Kasumi-1 (cell line): ENCODE results near the gene AS3MT.
"Not testable (repeated sequence)": the region's sequence is repeated elsewhere in the genome, so short reads cannot be mapped to it uniquely, and the experiment has no call there.

Experiments
- DNase-seq, 2 experiments: peaks; one replicate each; lab custom pipeline; 2025; lab: John Stamatoyannopoulos, UW

The AS3MT gene, protein sequence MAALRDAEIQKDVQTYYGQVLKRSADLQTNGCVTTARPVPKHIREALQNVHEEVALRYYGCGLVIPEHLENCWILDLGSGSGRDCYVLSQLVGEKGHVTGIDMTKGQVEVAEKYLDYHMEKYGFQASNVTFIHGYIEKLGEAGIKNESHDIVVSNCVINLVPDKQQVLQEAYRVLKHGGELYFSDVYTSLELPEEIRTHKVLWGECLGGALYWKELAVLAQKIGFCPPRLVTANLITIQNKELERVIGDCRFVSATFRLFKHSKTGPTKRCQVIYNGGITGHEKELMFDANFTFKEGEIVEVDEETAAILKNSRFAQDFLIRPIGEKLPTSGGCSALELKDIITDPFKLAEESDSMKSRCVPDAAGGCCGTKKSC

DNA sequence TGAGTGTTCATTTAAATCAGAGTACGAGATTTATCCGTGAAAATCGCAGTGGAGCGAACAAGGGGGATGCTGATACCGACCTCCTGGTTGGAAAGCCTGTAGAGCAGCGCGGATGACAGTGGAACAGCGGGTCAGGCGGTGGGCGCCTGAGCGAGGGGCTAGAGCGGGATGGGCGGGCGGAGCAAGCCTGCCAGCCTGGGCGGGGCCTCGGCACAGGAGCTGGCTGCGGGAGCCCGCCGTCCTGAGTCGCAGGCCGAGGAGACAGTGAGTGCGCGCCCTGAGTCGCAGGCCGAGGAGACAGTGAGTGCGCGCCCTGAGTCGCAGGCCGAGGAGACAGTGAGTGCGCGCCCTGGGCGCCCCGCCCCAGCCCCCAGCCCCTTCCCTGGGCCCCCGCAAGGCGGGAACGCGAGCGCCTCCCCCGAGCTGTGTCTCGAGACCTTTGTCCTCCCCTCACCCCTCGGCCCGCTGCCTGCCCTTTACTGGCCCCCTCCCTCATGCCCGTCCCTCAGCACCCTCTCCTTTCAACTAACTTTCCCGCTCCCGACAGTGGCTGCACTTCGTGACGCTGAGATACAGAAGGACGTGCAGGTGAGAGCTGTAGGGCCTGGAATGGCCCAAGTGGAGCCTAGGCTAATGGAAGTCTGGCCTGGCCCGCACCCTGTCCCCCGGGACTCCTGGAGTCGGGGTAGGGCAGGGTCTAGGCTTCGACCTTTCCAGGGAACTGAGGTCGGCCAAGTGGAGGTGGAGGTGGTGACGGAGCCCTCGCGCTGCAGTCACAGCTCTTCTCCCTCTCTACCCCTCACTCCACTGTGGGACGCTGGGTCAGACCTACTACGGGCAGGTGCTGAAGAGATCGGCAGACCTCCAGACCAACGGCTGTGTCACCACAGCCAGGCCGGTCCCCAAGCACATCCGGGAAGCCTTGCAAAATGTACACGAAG is at the start of gene AS3MT:
Gene AS3MT, plus strand, starts transcription at position 213 of the 941 bp plus-strand sequence. Its CDS starts 123 bp downstream, at position 336.
- no peak for DNase-seq

DNA sequence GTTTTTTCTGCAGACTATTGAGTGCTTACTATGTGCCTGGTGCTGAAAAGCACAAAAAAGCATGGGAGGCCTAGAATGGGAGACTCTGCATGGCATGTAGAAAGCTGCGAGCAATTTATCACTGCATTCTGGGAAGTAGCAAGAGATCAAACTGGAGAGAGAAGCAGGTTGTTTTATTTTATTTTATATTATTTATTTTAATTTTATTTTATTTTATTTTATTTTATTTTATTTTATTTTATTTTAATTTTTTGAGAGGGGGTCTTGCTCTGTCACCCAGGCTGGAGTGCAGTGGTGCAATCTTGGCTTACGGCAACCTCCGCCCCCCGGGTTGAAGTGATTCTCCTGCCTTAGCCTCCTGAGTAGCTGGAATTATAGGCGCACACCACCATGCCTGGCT is 49.3 kb upstream of the AS3MT start:
- not testable (repeated sequence) for DNase-seq

DNA sequence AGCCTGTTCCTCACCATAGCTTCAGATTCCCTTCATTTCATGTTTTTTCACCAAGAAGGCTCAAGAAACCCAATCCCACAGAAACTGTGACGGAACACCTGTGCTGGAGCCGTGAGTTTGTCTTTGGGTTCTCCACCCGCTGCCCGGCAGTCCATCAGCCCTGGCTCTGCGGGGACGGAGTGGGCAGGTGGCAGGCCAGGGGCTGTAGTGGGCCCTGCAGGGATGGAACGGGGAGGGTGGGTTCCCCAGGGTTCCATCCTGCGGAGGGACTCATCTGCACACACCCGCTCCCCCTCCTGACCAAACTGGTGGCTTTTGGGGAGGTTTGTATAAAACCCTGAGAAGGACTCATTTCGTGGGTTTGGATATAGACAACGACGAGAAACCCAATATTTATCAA is 47.0 kb upstream of the AS3MT start:
- no peak for DNase-seq

DNA sequence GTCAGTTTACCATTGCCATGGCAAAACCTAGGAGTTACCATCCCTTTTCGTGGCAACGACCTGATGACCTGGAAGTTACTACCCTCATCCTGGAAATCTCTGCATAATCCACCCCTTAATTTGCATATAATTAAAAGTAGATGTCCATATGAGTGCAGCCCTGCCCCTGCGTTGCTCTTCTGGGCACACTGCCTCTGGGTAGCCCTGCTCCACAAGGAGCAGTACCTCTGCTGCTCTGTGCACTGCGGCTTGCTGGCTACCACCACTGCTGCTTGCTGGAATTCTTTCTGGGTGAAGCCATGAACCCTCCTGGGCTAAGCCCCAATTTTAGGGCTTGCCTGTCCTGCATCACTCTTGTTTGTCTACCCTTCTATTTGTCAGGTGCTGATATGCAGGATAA is 44.6 kb upstream of the AS3MT start:
- DNase-seq = no peak

DNA sequence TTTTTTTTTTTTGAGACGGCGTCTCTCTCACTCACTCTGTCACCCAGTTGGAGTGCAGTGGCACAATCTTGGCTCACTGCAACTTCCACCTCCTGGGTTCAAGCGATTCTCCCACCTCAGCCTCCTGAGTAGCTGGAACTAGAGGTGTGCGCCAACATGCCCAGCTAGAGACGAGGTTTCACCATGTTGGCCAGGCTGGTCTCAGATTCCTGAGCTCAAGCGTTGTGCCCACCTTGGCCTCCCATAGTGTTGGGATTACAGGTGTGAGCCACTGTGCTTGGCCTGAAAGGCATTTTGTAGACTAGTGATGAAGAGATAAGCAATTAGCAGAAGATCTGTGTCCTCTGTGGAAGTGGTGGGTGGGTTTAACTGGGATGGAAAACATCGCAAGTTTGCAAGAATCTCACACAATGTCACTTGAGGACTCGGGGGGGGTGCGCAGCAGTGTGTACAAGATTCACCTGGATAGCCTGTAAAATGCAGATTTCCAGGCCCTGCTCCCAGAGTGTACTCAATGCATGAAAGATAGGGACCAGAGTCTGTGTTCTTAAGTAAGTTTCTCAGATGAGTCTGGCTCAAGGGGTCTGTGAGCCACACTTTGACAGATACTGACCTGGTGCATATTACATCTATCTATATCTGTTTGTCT is 43.0 kb upstream of the AS3MT start:
- no peak for DNase-seq

DNA sequence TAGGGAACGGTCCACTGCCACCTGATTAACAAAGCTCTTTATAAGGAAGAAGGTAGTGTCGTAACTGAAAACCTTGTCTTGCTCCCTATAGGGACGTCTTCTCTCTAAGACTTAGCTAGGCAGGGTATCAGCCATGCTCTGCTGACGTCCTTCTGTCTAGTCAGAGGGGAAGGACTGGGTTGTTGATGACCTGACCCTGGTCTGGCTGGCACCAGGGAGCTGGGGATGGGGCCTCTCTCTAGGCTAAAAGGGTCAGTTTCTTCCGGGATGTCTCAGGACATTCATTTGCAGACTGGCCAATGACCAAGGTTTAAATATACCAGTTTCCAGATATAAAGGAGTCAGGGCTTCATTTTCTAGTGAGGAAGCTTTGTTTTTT is 41.7 kb upstream of the AS3MT start:
- DNase-seq = no peak

DNA sequence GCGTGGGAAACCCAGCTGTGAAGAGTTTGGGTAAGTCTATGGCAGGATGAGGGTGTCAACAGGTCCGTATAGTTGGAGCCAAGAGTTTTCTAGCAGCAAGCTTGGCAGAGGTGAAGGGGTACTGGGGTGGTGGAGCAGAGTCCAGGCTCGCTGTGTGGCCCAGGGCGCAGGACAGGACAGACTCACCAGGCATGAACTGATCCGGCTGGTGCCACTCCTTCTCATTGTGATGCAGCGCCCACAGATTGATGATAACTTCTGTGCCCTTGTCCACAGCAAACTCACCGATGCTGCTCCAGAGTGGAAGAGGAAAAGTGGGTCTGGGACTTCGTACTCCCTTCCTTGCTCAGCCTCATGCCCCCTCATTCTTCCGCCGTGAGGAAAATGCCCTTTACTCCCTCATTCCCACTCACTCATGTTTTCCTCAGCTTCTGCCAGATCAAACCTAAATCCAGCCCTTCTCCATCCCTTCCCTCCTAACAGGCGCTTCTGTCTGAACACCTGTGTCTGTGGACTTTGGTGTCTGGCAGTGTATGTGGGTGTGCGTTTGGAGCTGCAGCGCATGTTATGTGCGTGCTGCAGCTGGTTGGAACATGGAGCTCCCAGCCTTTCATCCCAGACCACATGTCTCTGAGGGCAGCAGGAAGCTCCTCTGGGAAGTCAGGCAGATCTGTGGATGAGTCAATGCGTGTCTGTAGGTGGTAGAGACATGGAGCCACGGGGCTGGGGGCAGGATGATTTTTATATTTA is 37.8 kb upstream of the AS3MT start:
- no peak for DNase-seq

DNA sequence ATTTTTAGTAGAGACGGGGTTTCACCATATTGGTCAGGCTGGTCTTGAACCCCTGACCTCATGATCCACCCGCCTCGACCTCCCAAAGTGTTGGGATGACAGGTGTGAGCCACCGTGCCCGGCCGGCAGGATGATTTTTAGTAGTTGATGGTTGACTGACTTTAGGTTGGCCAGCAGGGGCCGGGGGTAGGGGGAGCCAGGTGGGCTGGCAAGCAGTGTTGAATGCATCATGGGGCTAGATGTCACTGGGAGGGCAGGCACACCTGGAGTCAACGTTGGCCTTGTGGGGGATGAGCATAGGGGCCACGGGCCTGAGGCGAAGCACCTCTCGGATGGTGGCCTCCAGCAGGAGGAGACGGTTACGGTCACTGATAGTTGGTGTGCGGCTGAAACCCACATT is 37.0 kb upstream of the AS3MT start:
- DNase-seq = no peak

DNA sequence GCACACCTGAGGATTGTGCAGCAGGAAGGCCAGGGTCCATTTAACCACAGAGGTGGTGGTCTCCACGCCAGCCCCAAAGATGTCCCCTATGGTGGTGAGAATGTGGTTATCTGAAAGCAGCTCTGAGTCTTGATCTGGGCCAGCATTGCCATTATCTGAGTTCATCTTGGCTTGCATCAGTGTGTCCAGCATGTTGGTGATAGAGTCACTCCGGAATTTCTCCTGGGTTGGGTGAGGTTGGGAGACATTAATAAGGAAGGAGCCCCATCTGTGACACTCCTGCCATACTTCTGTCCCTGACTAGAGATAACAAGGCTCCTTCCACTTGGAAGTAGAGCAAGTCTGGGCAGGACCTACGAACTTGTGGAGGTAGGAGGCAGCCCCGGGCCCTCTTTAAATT is 36.3 kb upstream of the AS3MT start:
- DNase-seq = no peak

DNA sequence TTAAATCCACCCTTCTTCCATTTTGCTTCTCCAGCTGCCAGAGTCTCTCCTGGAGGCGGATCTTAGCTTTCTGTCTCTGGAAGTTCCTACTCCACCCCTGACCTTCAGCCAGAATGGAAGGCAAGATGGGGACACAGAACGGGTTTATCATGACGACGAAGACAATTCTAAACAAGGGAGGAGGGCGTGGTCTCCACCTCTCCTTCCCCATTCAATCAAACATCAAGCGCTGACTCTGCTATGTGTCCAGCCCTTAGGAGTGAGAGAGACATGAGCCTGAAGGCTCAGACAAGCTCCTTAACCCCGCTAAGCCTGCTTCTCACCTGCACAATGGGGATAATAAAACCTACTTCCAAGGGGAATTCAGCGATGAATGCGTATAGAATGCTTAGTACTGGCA is 35.1 kb upstream of the AS3MT start:
- no peak for DNase-seq

DNA sequence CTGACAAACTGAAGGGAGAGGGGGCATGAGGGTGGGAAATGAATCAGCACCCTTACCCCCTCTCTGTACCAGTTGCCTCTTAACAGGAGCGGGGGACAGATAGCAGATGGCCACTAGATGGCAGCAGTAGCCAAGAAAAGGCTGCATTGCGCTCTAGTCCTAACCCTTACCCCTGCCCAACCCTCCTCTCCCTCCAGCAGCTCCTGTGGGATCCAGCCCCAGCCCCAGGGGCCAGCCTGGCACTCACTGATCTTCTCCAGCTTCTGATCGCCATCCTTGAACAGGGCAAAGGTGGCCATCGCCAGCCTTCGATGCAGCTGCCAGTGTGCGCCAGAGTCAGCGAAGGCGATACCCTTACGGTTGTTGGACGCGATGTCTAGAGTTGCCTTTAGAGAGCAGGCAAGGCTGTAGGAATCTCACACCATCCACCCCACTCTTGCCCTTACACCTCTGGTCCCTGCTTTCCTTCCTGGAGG is 34.2 kb upstream of the AS3MT start:
- DNase-seq = peak; percentile 90 to 96

DNA sequence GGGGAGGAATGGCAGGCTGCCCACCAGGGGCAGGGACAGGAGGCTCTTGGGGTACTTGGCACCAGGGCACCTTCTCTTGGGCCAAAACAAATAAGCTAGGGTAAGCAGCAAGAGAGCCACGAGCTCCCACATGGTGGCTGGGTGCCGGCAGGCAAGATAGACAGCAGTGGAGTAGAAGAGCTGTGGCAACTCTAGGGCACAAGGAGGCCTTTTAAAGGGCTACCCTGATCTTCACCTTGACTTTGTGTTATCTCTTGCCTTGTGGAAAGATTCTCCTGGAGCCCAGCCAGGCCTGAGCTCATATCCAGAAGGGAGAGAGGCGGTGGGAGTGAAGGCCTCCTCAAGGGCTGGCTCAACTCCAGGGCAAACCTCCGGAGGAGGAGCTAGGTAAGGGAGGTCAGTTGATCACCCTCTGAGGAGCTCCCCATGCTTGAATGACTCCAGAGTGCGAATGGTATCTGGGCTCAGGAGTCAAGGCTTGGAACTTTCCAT is 32.0 kb upstream of the AS3MT start, which contains the start of gene CYP17A1:
Gene CYP17A1, minus strand, starts transcription at position 184 of the 492 bp plus-strand sequence. Its CDS starts 52 bp downstream, at position 132.
- no peak for DNase-seq

DNA sequence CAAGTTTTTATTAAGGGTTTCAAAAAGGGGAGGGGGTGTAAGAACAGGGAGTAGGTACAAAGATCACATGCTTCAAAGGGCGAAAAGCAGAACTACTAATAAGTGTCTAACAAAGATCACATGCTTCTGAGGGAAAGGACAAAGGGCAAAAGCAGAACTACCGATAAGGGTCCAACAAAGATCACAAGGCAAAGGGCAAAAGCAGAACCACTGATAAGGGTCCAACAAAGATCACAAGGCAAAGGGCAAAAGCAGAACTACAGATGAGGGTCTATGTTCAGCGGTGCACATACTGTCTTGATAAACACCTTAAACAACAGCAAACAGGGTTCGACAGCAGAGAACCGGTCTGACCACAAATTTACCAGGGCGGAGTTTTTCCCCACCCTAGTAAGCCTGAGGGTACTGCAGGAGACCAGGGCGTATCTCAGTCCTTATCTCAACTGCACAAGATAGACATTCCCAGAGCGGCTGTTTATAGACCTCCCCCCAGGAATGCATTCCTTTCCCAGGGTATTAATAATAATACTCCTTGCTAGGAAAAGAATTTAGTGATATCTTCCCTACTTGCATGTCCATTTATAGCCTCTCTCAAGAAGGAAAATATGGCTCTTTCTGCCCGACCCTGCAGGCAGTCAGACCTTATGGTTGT is 30.9 kb upstream of the AS3MT start:
- DNase-seq = peak in 1 of 2 experiments; percentile 28

DNA sequence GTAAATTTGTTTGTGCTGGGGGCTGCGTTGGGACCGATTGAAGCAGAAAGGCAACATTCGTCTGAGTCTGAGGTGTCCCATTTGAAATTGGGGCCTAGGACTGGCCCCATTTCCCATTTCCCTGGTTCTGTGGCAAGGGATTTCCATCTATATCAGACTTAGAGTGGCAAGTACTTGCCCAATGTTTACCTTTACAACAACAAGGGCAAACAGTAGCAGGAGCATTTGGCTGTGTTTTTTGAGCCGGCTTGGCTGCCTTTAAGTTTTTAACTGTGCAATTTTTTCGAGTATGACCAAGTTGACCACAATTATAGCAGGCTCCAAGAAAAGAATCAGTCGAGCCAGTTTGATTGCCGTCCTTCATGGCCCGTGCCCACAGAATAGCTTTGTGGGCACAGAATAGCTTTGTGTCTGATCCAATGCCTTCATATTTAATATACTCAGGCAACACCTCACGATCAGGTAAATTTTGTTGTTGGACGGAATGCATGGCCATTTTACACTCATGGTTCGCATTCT is 27.4 kb upstream of the AS3MT start:
- DNase-seq = no peak

DNA sequence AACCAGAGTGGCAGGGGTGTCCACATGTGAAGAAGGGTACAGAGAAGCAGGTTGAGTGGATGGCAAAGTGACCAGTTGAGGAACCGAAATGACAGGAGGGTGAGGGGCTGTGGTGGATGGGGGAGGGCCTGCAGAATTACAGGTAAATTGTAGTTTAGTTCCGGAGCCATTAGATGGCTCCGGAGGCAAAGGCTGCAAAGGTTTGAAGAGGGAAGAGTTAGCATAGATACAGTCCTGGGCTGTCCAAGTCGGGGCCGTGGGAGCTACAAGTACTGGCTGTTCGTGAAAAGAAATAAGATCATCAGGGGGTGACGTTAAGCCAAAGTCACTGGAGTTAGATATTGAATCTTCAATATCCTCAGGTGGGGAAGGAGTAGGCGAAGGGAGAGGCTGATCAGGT is 26.1 kb upstream of the AS3MT start:
- DNase-seq = not testable (repeated sequence)

DNA sequence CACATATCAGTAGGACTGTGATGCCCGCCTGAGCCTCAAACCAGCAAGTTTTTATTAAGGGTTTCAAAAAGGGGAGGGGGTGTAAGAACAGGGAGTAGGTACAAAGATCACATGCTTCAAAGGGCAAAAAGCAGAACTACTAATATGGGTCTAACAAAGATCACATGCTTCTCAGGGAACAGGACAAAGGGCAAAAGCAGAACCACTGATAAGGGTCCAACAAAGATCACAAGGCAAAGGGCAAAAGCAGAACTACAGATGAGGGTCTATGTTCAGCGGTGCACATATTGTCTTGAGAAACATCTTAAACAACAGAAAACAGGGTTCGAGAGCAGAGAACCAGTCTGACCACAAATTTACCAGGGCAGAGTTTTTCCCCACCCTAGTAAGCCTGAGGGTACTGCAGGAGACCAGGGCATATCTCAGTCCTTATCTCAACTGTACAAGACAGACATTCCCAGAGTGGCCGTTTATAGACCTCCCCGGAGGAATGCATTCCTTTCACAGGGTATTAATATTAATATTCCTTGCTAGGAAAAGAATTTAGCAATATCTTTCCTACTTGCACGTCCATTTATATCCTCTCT is 25.0 kb upstream of the AS3MT start:
- DNase-seq = not testable (repeated sequence)

DNA sequence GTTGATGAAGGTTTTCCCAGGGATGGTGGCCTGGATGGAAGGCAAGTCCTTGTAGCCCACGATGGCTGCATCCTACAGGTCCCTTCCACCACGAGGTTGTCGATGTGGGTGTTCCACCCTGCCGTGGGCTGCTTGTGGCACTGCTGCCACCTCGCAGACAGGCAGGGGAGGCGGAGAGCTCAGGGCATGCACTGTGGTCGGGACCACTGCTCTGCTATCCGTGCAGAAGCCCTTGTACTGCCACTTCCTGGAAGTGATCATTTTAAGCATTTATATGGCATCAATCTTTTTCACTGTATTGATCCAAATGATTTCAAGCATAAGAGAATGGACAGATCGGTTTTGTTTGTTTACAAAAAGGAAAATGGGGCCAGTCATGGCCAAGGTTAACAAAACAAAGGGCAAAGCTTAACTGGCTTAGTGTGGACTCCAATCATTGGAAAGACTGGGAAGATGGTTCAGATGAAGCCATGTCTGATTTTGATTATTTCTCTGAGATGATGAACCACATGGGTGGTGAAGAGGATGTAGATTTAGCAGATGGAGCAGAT is 23.8 kb upstream of the AS3MT start:
- DNase-seq = no peak

DNA sequence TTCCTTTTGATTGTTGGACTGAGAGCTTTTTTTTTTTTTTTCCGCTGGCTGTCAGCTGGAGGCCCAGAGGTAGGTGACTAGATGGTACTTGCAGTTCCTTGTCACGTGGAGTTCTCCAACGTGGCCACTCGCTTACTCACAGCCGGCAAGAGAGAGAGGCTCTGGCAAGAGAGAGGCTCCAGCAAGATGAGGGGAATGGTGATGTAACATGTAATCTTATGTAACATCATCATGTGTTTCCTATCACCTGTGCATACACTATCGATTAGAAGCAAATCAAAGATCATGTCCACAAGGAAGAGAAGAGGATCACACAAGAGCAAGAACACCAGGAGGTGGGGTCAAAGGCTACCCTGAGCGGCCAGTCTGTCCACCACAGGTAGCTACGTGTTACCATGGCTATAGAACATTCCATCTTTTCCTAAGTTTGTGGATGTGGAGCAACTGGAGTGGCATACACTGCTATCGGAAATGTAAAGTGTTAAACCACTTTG is 19.2 kb upstream of the AS3MT start:
- DNase-seq = no peak

DNA sequence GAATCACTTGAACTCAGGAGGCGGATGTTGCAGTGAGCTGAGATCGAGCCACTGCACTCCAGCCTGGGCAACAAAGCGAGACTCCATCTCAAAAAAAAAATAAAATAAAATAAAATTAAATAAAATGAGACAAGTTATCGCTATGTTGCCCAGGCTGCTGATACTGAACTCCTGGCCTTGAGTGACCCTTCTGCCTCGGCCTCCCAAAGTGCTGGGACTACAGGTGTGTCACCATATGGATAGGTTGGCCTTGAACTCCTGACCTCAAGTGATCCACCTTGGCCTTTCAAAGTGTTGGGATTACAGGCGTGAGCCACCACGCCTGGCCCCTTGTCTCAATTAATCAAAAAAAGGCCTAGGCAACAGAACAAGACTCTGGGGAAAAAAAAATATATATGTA is 16.0 kb upstream of the AS3MT start:
- not testable (repeated sequence) for DNase-seq
